Neural progenitor cell (in vitro differentiated cells): ENCODE measurements around the gene L3MBTL3. TPM values are rescaled to one million over a fixed set of nuclear protein-coding genes. Genes with fewer than 3 reads are reported as not detected.

ENCODE experiments used
- DNase-seq: peaks from one replicate; pipeline ENCODE4 v3.0.0-alpha.2; 2016; ENCODE audit warnings: low spot score
- H2AFZ ChIP-seq: fragments of 200-600 bp; sonication (generic); replicated peaks from 2 replicates; pipeline ENCODE4 v1.6.1; 2016; ENCODE audit warnings: antibody characterized with exemption
- H3F3A ChIP-seq: fragments of 200-600 bp; sonication (generic); 2 replicates; pipeline ENCODE4 v1.6.1; 2016; ENCODE audit warnings: antibody characterized with exemption, low read depth
- H3K27ac ChIP-seq: fragments of 200-600 bp; sonication (generic); 2 replicates; pipeline ENCODE4 v1.5.1; 2016; ENCODE audit warnings: mild to moderate bottlenecking
- H3K27me3 ChIP-seq: fragments of 200-600 bp; sonication (generic); 2 replicates; pipeline ENCODE4 v1.6.1; 2016; ENCODE audit warnings: mild to moderate bottlenecking, moderate library complexity
- H3K36me3 ChIP-seq: fragments of 200-600 bp; sonication (generic); 2 replicates; pipeline ENCODE4 v1.5.1; 2016
- H3K4me1 ChIP-seq: fragments of 200-600 bp; sonication (generic); 2 replicates; pipeline ENCODE4 v1.6.1; 2016; ENCODE audit warnings: mixed run types
- H3K4me2 ChIP-seq: fragments of 200-600 bp; sonication (generic); 2 replicates; pipeline ENCODE4 v1.6.1; 2016
- H3K4me3 ChIP-seq: fragments of 200-600 bp; sonication (generic); 2 replicates; pipeline ENCODE4 v1.5.1; 2016
- H3K79me2 ChIP-seq: fragments of 200-600 bp; sonication (generic); 2 replicates; pipeline ENCODE4 v1.6.1; 2016; ENCODE audit warnings: low read depth
- H3K9ac ChIP-seq: fragments of 200-600 bp; sonication (generic); 2 replicates; pipeline ENCODE4 v1.6.1; 2016
- H3K9me3 ChIP-seq: fragments of 200-600 bp; sonication (generic); 2 replicates; pipeline ENCODE4 v1.5.1; 2016; ENCODE audit warnings: low read depth
- H4K20me1 ChIP-seq: fragments of 200-600 bp; sonication (generic); 2 replicates; pipeline ENCODE4 v1.6.1; 2016; ENCODE audit warnings: low read depth
- H3K27ac Mint-ChIP-seq: 3 replicates; pipeline ENCODE4 v1.8.0; 2021; ENCODE audit warnings: mixed read lengths
- H3K27me3 Mint-ChIP-seq: 2 replicates; pipeline ENCODE4 v1.8.0; 2022; ENCODE audit warnings: low read depth, mild to moderate bottlenecking, inconsistent platforms, moderate library complexity, mixed read lengths; ENCODE audit not compliant: insufficient read depth
- H3K36me3 Mint-ChIP-seq: 3 replicates; pipeline ENCODE4 v1.8.0; 2021; ENCODE audit warnings: mixed read lengths
- H3K4me1 Mint-ChIP-seq: 3 replicates; pipeline ENCODE4 v1.8.0; 2021; ENCODE audit warnings: mixed read lengths
- H3K4me3 Mint-ChIP-seq: 3 replicates; pipeline ENCODE4 v1.8.0; 2021; ENCODE audit warnings: mild to moderate bottlenecking, moderate library complexity, mixed read lengths
- H3K9me3 Mint-ChIP-seq: 3 replicates; pipeline ENCODE4 v1.8.0; 2020; ENCODE audit warnings: mixed read lengths
- CTCF ChIP-seq: fragments of 200-600 bp; sonication (generic); IDR thresholded peaks from 2 replicates; pipeline ENCODE4 v1.5.1; 2017; ENCODE audit warnings: antibody characterized with exemption, mild to moderate bottlenecking
- EZH2 ChIP-seq: fragments of 200-600 bp; sonication (generic); IDR thresholded peaks from 2 replicates; pipeline ENCODE4 v1.6.1; 2017; ENCODE audit warnings: antibody characterized with exemption, mild to moderate bottlenecking, moderate library complexity
- EZH2phosphoT487 ChIP-seq: fragments of 200-600 bp; sonication (generic); IDR thresholded peaks from 2 replicates; pipeline ENCODE4 v1.6.1; 2017; ENCODE audit warnings: antibody characterized with exemption
- total RNA-seq: library from RNA; depleted of rRNA; stranded (reverse); fragments of >200 nt; gene quantifications from 2 replicates; pipeline ENCODE4 v1.2.3, GENCODE V29; 2015; ENCODE audit warnings: low replicate concordance

L3MBTL3 gene
- total RNA-seq, 1 donor from 2014 or later: 22.2 TPM

GRCh38 chr6:130050230-130050629 lies 31.8 kb downstream of the L3MBTL3 start:
- Histone ChIP-seq H3K79me2 (no peaks in the 10 kb centered on the region), H3K4me3 (no peak overlapping the region), H3K36me3 (no peaks in the 10 kb centered on the region), H3K9me3 (no peaks in the 10 kb centered on the region), H4K20me1 (no peaks in the 10 kb centered on the region), H3K4me2 (no peak overlapping the region), H3K27ac (no peak overlapping the region), H3K4me1 (no peaks in the 10 kb centered on the region), H3F3A (no peaks in the 10 kb centered on the region), H3K9ac (no peak overlapping the region), H3K27me3 (no peaks in the 10 kb centered on the region), H2AFZ (no peak overlapping the region)
- no peak overlapping the region for H3K27ac Mint-ChIP-seq
- no peaks in the 10 kb centered on the region for H3K27me3 Mint-ChIP-seq
- no peak for DNase-seq
- no peak for TF ChIP-seq CTCF
- TF ChIP-seq EZH2phosphoT487: no peak
- H3K36me3 Mint-ChIP-seq: peaks cover 32% of the 10 kb centered on the region
- no peaks in the 10 kb centered on the region for H3K9me3 Mint-ChIP-seq
- no peaks in the 10 kb centered on the region for H3K4me1 Mint-ChIP-seq
- no peak overlapping the region for H3K4me3 Mint-ChIP-seq

DNA sequence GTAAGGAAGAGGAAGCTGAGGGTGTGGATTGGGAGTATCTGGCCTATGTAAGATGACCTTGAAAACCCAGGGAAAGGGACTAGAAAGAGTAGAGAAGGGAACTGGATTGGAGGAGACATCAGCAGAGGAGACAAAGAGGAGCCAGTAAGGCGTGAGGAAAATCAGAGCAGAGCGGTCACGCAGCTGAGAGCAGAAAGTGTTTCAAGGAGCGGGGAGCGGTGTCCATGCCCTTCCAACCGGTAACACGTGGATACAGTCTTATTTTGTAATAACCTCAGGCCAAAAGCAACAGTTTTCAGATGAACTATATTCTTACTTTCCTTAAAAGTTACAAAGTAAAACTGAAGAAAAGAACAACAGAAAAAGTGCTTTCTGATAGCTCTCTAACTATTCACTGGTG lies 36.3 kb downstream of the L3MBTL3 start:
- no peaks in the 10 kb centered on the region for H3F3A ChIP-seq
- no peak overlapping the region for H2AFZ ChIP-seq
- H3K27ac ChIP-seq: no peak overlapping the region
- H3K79me2 ChIP-seq: no peaks in the 10 kb centered on the region
- Mint-ChIP-seq H3K36me3 (peaks cover 46% of the 10 kb centered on the region), H3K27ac (peak overlapping the region; percentile 7), H3K4me1 (no peaks in the 10 kb centered on the region), H3K4me3 (no peak overlapping the region), H3K27me3 (peaks cover 2% of the 10 kb centered on the region), H3K9me3 (no peaks in the 10 kb centered on the region)
- H3K27me3 ChIP-seq: no peaks in the 10 kb centered on the region
- no peaks in the 10 kb centered on the region for H3K9me3 ChIP-seq
- no peak for TF ChIP-seq CTCF
- TF ChIP-seq EZH2phosphoT487: no peak
- no peak for TF ChIP-seq EZH2
- H3K36me3 ChIP-seq: no peaks in the 10 kb centered on the region
- H3K4me2 ChIP-seq: no peak overlapping the region
- H3K4me3 ChIP-seq: no peak overlapping the region
- no peak overlapping the region for H3K9ac ChIP-seq
- no peak for DNase-seq
- no peaks in the 10 kb centered on the region for H4K20me1 ChIP-seq
- no peaks in the 10 kb centered on the region for H3K4me1 ChIP-seq

GRCh38 chr6:130055271-130055670 lies 36.9 kb downstream of the L3MBTL3 start:
- no peaks in the 10 kb centered on the region for H4K20me1 ChIP-seq
- no peak overlapping the region for H3K9ac ChIP-seq
- Mint-ChIP-seq H3K27me3 (peaks cover 2% of the 10 kb centered on the region), H3K9me3 (no peaks in the 10 kb centered on the region), H3K27ac (no peak overlapping the region), H3K4me1 (no peaks in the 10 kb centered on the region), H3K36me3 (peaks cover 43% of the 10 kb centered on the region), H3K4me3 (no peak overlapping the region)
- H3K9me3 ChIP-seq: no peaks in the 10 kb centered on the region
- no peaks in the 10 kb centered on the region for H3K36me3 ChIP-seq
- no peaks in the 10 kb centered on the region for H3F3A ChIP-seq
- H3K4me1 ChIP-seq: no peaks in the 10 kb centered on the region
- TF ChIP-seq CTCF (no peak), EZH2 (no peak), EZH2phosphoT487 (no peak)
- H3K79me2 ChIP-seq: no peaks in the 10 kb centered on the region
- no peak overlapping the region for H3K4me3 ChIP-seq
- H3K27ac ChIP-seq: no peak overlapping the region
- H3K27me3 ChIP-seq: no peaks in the 10 kb centered on the region
- no peak overlapping the region for H3K4me2 ChIP-seq
- no peak for DNase-seq
- no peak overlapping the region for H2AFZ ChIP-seq
